ENCODE results near the gene OMP.

DNA sequence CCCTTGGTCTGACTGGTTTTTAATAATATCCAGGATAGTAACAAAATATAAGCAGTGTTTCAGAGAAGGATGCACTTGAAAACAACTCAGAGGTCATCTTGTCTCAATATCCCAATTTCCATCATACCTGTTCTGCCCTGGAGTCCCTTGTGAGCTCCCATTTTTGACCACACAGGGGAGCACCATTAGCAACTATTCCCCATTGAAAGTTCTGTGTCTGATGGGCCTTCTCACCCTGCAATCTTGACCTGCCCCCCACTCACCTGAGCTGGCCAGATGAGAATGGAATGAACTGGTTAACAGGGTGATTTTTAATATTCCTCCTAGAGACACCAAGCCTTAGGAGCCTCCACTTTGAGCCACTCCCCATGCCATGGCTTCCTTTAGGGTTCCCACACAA lies 39.7 kb upstream of the OMP start:
- no peak for TF ChIP-seq CTCF (IDR thresholded peaks at IDR 0.05)
- TF ChIP-seq EP300 (IDR thresholded peaks at IDR 0.05): no peak
- TF ChIP-seq POLR2A (IDR thresholded peaks at IDR 0.05): no peak
